DOHH2 (cell line): ENCODE measurements around the gene NELFE.
"Not testable (repeated sequence)": the region's sequence is repeated elsewhere in the genome, so short reads cannot be mapped to it uniquely, and the experiment has no call there.

Experiments used
- CTCF ChIP-seq: fragments of 200-600 bp; sonication (generic); IDR thresholded peaks from one replicate; pipeline ENCODE4 v1.5.1; 2014; ENCODE audit warnings: antibody characterized with exemption, mild to moderate bottlenecking, low read depth, low read length; ENCODE audit not compliant: poor library complexity, severe bottlenecking
- EZH2phosphoT487 ChIP-seq: fragments of 200-600 bp; sonication (generic); IDR thresholded peaks from 2 replicates; pipeline ENCODE4 v1.6.1; 2017; ENCODE audit warnings: borderline replicate concordance, mild to moderate bottlenecking, antibody characterized with exemption, low read length, moderate library complexity, mixed read lengths

DNA sequence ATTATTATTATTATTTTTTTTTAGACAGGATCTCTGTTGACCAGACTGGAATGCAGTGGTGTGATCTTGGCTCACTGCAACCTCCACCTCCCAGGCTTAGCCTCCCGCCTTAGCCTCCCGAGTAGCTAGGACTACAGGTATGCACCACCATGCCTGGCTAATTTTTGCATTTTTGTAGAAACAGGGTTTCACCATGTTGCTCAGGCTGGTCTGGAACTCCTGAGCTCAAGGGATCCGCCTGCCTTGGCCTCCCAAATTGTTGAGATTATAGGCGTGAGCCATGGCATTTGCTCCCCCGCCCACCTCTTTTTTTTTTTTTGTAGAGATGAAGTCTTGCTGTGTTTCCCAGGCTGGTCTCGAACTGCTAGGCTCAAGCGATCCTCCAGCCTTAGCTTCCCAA lies 49.5 kb downstream of the NELFE start:
- not testable (repeated sequence) for TF ChIP-seq EZH2phosphoT487, CTCF
